HG03521 (cell line): ENCODE data around the gene SEMA3E.
"Not testable (repeated sequence)": the region's sequence is repeated elsewhere in the genome, so short reads cannot be mapped to it uniquely, and the experiment has no call there.

Experiments used
- ATAC-seq: cut with Tn5 transposase; IDR thresholded peaks from one replicate; pipeline ENCODE4 v1.9.1; 2021; ENCODE audit warnings: mild to moderate bottlenecking, moderate library complexity; ENCODE audit not compliant: unreplicated experiment

Gene SEMA3E

GRCh38 chr7:83562960-83563359 is 86.0 kb downstream of the SEMA3E start:
- ATAC-seq, result no peak

GRCh38 chr7:83562289-83562688 is 86.7 kb downstream of the SEMA3E start:
- ATAC-seq, result no peak

GRCh38 chr7:83559887-83560286 is 89.1 kb downstream of the SEMA3E start:
- ATAC-seq, result no peak

GRCh38 chr7:83552556-83552955 is 96.4 kb downstream of the SEMA3E start:
- ATAC-seq, result not testable (repeated sequence)

- no peak for ATAC-seq
These were observed 98.8 kb downstream of the SEMA3E start for GRCh38 chr7:83550100-83550499.

- no peak for ATAC-seq
These were observed 100.7 kb downstream of the SEMA3E start for GRCh38 chr7:83548250-83548649.

GRCh38 chr7:83547526-83547925 is 101.4 kb downstream of the SEMA3E start:
- peak; percentile 96 for ATAC-seq

GRCh38 chr7:83546586-83546985 is 102.4 kb downstream of the SEMA3E start:
- ATAC-seq, result no peak

- ATAC-seq, result no peak
These were observed 107.6 kb downstream of the SEMA3E start for GRCh38 chr7:83541187-83541960.

- ATAC-seq, result no peak
These were observed 114.5 kb downstream of the SEMA3E start for GRCh38 chr7:83534488-83534887.

GRCh38 chr7:83532219-83532618 is 116.7 kb downstream of the SEMA3E start:
- no peak for ATAC-seq

- ATAC-seq, result no peak
These were observed 117.2 kb downstream of the SEMA3E start for GRCh38 chr7:83531766-83532165.

GRCh38 chr7:83528925-83529423 is 120.0 kb downstream of the SEMA3E start:
- ATAC-seq, result no peak

GRCh38 chr7:83524277-83525075 is 124.5 kb downstream of the SEMA3E start:
- no peak for ATAC-seq

- ATAC-seq, result no peak
These were observed 128.2 kb downstream of the SEMA3E start for GRCh38 chr7:83520726-83521125.

- no peak for ATAC-seq
These were observed 129.7 kb downstream of the SEMA3E start for GRCh38 chr7:83519240-83519639.

GRCh38 chr7:83517035-83517700 is 131.8 kb downstream of the SEMA3E start:
- no peak for ATAC-seq

GRCh38 chr7:83514977-83515376 is 134.0 kb downstream of the SEMA3E start:
- ATAC-seq, result no peak

- ATAC-seq, result no peak
These were observed 139.5 kb downstream of the SEMA3E start for GRCh38 chr7:83509255-83510021.

GRCh38 chr7:83504330-83504729 is 144.6 kb downstream of the SEMA3E start:
- ATAC-seq, result no peak

- ATAC-seq, result no peak
These were observed 146.3 kb downstream of the SEMA3E start for GRCh38 chr7:83502636-83503035.
